Measurements from ENCODE around the gene SFXN5. TPM values are rescaled to one million over a fixed set of nuclear protein-coding genes. Genes with fewer than 3 reads are reported as not detected.

SFXN5 gene
- total RNA-seq, 3 donors from 2014 or later (not counting 1 experiment from before 2014, with no cell fraction given) = 15.3 to 22.3 (median 19.8) TPM

GRCh38 chr2:72996117-72996502 is 75.4 kb downstream of the SFXN5 start:
- Mint-ChIP-seq H3K9me3 (no peaks in the 10 kb centered on the region), H3K4me3 (no peak overlapping the region), H3K27ac (no peak overlapping the region), H3K4me1 (no peaks in the 10 kb centered on the region), H3K36me3 (no peaks in the 10 kb centered on the region), H3K27me3 (ENCODE audit: low read depth in 2 of 2) (no peaks in the 10 kb centered on the region)
- no peaks in the 10 kb centered on the region for H3K4me1 ChIP-seq (ENCODE audit: control insufficient read depth, insufficient read depth, low read length)
- intact Hi-C loops (cut with micrococcal nuclease) = no loop called here
- no peak for TF ChIP-seq CTCF (IDR thresholded peaks at IDR 0.05)
- H3K27me3 ChIP-seq (ENCODE audit: control insufficient read depth, insufficient read depth, low read length) = no peaks in the 10 kb centered on the region
- no peak overlapping the region for H3K4me3 ChIP-seq (ENCODE audit: low read length)
- no peak for ATAC-seq
- H3K27ac ChIP-seq (ENCODE audit: low read length) = no peak overlapping the region
- no peak for DNase-seq
- no peaks in the 10 kb centered on the region for H3K9me3 ChIP-seq (ENCODE audit: control insufficient read depth, insufficient read depth, low read length)
- no peaks in the 10 kb centered on the region for H3K36me3 ChIP-seq (ENCODE audit: control insufficient read depth, insufficient read depth, low read length)
- WGBS (ENCODE audit: insufficient coverage) = 94% methylated on average over 7 of the region's 7 CpGs

GRCh38 chr2:72995430-72996116 is 75.9 kb downstream of the SFXN5 start:
- Mint-ChIP-seq H3K9me3 (no peaks in the 10 kb centered on the region), H3K27ac (no peak overlapping the region), H3K36me3 (no peaks in the 10 kb centered on the region), H3K27me3 (ENCODE audit: low read depth in 2 of 2) (no peaks in the 10 kb centered on the region), H3K4me1 (no peaks in the 10 kb centered on the region), H3K4me3 (no peak overlapping the region)
- Histone ChIP-seq H3K27ac (ENCODE audit: low read length) (no peak overlapping the region), H3K4me3 (ENCODE audit: low read length) (no peak overlapping the region), H3K27me3 (ENCODE audit: control insufficient read depth, insufficient read depth, low read length) (no peaks in the 10 kb centered on the region), H3K9me3 (ENCODE audit: control insufficient read depth, insufficient read depth, low read length) (no peaks in the 10 kb centered on the region), H3K36me3 (ENCODE audit: control insufficient read depth, insufficient read depth, low read length) (no peaks in the 10 kb centered on the region), H3K4me1 (ENCODE audit: control insufficient read depth, insufficient read depth, low read length) (no peaks in the 10 kb centered on the region)
- DNase-seq = no peak
- intact Hi-C loops (cut with micrococcal nuclease) = no loop called here
- no peak for TF ChIP-seq CTCF (IDR thresholded peaks at IDR 0.05)
- ATAC-seq = no peak
- 94% methylated on average over 15 of the region's 15 CpGs for WGBS (ENCODE audit: insufficient coverage)

- Mint-ChIP-seq H3K36me3 (no peaks in the 10 kb centered on the region), H3K9me3 (no peaks in the 10 kb centered on the region), H3K27ac (no peak overlapping the region), H3K27me3 (ENCODE audit: low read depth in 2 of 2) (no peaks in the 10 kb centered on the region), H3K4me1 (no peaks in the 10 kb centered on the region), H3K4me3 (no peak overlapping the region)
- Histone ChIP-seq H3K27me3 (ENCODE audit: control insufficient read depth, insufficient read depth, low read length) (no peaks in the 10 kb centered on the region), H3K4me3 (ENCODE audit: low read length) (no peak overlapping the region), H3K36me3 (ENCODE audit: control insufficient read depth, insufficient read depth, low read length) (no peaks in the 10 kb centered on the region), H3K9me3 (ENCODE audit: control insufficient read depth, insufficient read depth, low read length) (no peaks in the 10 kb centered on the region), H3K4me1 (ENCODE audit: control insufficient read depth, insufficient read depth, low read length) (no peaks in the 10 kb centered on the region), H3K27ac (ENCODE audit: low read length) (no peak overlapping the region)
- intact Hi-C loops (cut with micrococcal nuclease) = no loop called here
- WGBS (ENCODE audit: insufficient coverage) = 66% methylated on average over 4 of the region's 6 CpGs
- TF ChIP-seq CTCF (IDR thresholded peaks at IDR 0.05) = no peak
- ATAC-seq (no peak), DNase-seq (no peak)
These were observed 76.5 kb downstream of the SFXN5 start for GRCh38 chr2:72994991-72995380.
